Neutrophil (primary cell): ENCODE results near the gene BLNK.

ENCODE experiments used
- H3K27ac ChIP-seq: fragments of 200-600 bp; sonication (generic); 2 replicates; pipeline ENCODE4 v1.5.1; 2016; ENCODE audit warnings: mild to moderate bottlenecking, moderate library complexity
- H3K27me3 ChIP-seq: fragments of 200-600 bp; sonication (generic); 2 replicates; pipeline ENCODE4 v1.6.0; 2016; ENCODE audit warnings: mild to moderate bottlenecking
- H3K36me3 ChIP-seq: fragments of 200-600 bp; sonication (generic); 2 replicates; pipeline ENCODE4 v1.5.1; 2017
- H3K4me1 ChIP-seq, 2 experiments: fragments of 200-600 bp in 1 of 2; sonication (generic) in 1 of 2; 1 replicate in 1 of 2; 2 replicates in 1 of 2; pipeline versions ENCODE4 v1.5.1 to v1.6.1; 2013 to 2016; ENCODE audit warnings: low read depth in 1 of 2, low read length in 1 of 2, mild to moderate bottlenecking in 1 of 2, moderate library complexity in 1 of 2; ENCODE audit not compliant: control insufficient read depth in 1 of 2, insufficient read depth in 1 of 2
- H3K4me3 ChIP-seq, 2 experiments: fragments of 200-600 bp in 1 of 2; sonication (generic) in 1 of 2; 1 replicate in 1 of 2; 2 replicates in 1 of 2; pipeline ENCODE4 v1.5.1; 2013 to 2016; ENCODE audit warnings: low read depth in 1 of 2, low read length in 1 of 2, mild to moderate bottlenecking in 1 of 2, moderate library complexity in 1 of 2
- H3K9me3 ChIP-seq: fragments of 200-600 bp; sonication (generic); 2 replicates; pipeline ENCODE4 v1.5.1; 2016
- TF ChIP-seq, protein P1 (sequence below): fragments of 200-600 bp; sonication (generic); IDR thresholded peaks from 2 replicates; pipeline ENCODE4 v1.5.1; 2016; ENCODE audit warnings: antibody characterized with exemption

BLNK gene

GRCh38 chr10:96285331-96285752, 14.0 kb upstream of the BLNK start:
- H3K9me3 ChIP-seq = no peaks in the 10 kb centered on the region
- no peak overlapping the region for H3K27ac ChIP-seq
- TF ChIP-seq, protein P1, sequence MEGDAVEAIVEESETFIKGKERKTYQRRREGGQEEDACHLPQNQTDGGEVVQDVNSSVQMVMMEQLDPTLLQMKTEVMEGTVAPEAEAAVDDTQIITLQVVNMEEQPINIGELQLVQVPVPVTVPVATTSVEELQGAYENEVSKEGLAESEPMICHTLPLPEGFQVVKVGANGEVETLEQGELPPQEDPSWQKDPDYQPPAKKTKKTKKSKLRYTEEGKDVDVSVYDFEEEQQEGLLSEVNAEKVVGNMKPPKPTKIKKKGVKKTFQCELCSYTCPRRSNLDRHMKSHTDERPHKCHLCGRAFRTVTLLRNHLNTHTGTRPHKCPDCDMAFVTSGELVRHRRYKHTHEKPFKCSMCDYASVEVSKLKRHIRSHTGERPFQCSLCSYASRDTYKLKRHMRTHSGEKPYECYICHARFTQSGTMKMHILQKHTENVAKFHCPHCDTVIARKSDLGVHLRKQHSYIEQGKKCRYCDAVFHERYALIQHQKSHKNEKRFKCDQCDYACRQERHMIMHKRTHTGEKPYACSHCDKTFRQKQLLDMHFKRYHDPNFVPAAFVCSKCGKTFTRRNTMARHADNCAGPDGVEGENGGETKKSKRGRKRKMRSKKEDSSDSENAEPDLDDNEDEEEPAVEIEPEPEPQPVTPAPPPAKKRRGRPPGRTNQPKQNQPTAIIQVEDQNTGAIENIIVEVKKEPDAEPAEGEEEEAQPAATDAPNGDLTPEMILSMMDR = no peak
- no peaks in the 10 kb centered on the region for H3K4me1 ChIP-seq
- H3K36me3 ChIP-seq = no peaks in the 10 kb centered on the region
- H3K27me3 ChIP-seq = no peaks in the 10 kb centered on the region
- H3K4me3 ChIP-seq = no peak overlapping the region

- no peak overlapping the region for H3K4me3 ChIP-seq
- H3K27ac ChIP-seq = no peak overlapping the region
- no peaks in the 10 kb centered on the region for H3K36me3 ChIP-seq
- TF ChIP-seq, protein P1 = no peak
- H3K4me1 ChIP-seq = no peaks in the 10 kb centered on the region
- H3K27me3 ChIP-seq = no peaks in the 10 kb centered on the region
- no peaks in the 10 kb centered on the region for H3K9me3 ChIP-seq
These were observed 12.4 kb upstream of the BLNK start for GRCh38 chr10:96283756-96284155.

- TF ChIP-seq, protein P1 = no peak
- Histone ChIP-seq H3K27ac (no peak overlapping the region), H3K4me3 (no peak overlapping the region), H3K27me3 (no peaks in the 10 kb centered on the region), H3K36me3 (no peaks in the 10 kb centered on the region), H3K4me1 (no peaks in the 10 kb centered on the region), H3K9me3 (no peaks in the 10 kb centered on the region)
These were observed 12.0 kb upstream of the BLNK start for GRCh38 chr10:96283351-96283750.

DNA sequence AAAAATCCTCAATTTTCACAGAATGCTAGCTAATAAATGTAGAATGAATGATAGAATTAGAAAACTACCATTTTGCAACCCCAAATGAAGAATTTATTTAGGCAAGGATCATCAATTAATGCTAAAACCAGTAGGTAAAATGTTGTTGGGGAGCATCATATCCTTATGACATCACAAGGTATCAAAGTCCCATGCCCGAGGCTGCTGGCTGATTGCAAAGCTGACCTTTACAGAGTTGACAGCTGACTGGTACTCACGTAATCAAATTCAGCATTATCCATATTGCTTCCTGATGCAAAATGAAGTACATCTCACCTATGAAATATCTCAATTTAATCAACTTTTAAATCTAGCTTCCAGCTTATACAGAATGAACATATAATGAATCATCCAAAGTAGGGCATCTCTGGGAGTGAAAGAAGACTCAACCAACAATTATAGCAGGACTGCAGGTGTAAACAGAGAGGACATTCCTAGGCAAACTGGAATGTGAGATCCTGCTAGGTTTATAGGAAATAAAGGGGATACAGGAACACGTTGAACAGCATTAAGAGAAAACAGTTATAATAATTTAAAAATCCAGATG, 10.2 kb upstream of the BLNK start:
- H3K9me3 ChIP-seq = no peaks in the 10 kb centered on the region
- H3K36me3 ChIP-seq = no peaks in the 10 kb centered on the region
- no peaks in the 10 kb centered on the region for H3K27me3 ChIP-seq
- H3K27ac ChIP-seq = no peak overlapping the region
- no peaks in the 10 kb centered on the region for H3K4me1 ChIP-seq
- TF ChIP-seq, protein P1 = no peak
- H3K4me3 ChIP-seq = no peak overlapping the region

- Histone ChIP-seq H3K4me3 (no peak overlapping the region), H3K27ac (no peak overlapping the region), H3K27me3 (no peaks in the 10 kb centered on the region), H3K4me1 (no peaks in the 10 kb centered on the region), H3K36me3 (no peaks in the 10 kb centered on the region), H3K9me3 (no peaks in the 10 kb centered on the region)
- TF ChIP-seq, protein P1 = no peak
These were observed 9.5 kb upstream of the BLNK start for GRCh38 chr10:96280859-96281258.

GRCh38 chr10:96279191-96279641, 7.8 kb upstream of the BLNK start:
- Histone ChIP-seq H3K27ac (no peak overlapping the region), H3K4me1 (no peaks in the 10 kb centered on the region), H3K9me3 (no peaks in the 10 kb centered on the region), H3K4me3 (no peak overlapping the region), H3K27me3 (no peaks in the 10 kb centered on the region), H3K36me3 (no peaks in the 10 kb centered on the region)
- TF ChIP-seq, protein P1 = no peak
